Endodermal cell (in vitro differentiated cells): ENCODE data around the gene C3orf33. TPM values are rescaled to one million over a fixed set of nuclear protein-coding genes. Genes with fewer than 3 reads are reported as not detected.
A peak's percentile ranks its signal among the peaks of the same experiment; 100 is the strongest.

Experiments
- DNase-seq: peaks from one replicate; pipeline ENCODE4 v3.0.0-alpha.2; 2017
- H3K27ac ChIP-seq: 2 replicates; pipeline ENCODE4 v1.5.1; 2013; ENCODE audit warnings: mild to moderate bottlenecking, low read depth, low read length, moderate library complexity
- H3K27me3 ChIP-seq: 2 replicates; pipeline ENCODE4 v1.6.1; 2013; ENCODE audit warnings: mild to moderate bottlenecking, low read length, moderate library complexity; ENCODE audit not compliant: insufficient read depth, control insufficient read depth, poor library complexity, severe bottlenecking
- H3K36me3 ChIP-seq: 2 replicates; pipeline ENCODE4 v1.7.0; 2013; ENCODE audit warnings: mild to moderate bottlenecking, low read length, moderate library complexity; ENCODE audit not compliant: control insufficient read depth, insufficient read depth
- H3K4me1 ChIP-seq: one replicate; pipeline ENCODE4 v1.7.0; 2013; ENCODE audit warnings: low read length; ENCODE audit not compliant: control insufficient read depth, insufficient read depth
- H3K4me3 ChIP-seq: 2 replicates; pipeline ENCODE4 v1.5.1; 2013; ENCODE audit warnings: mild to moderate bottlenecking, low read length, moderate library complexity
- H3K9ac ChIP-seq: 2 replicates; pipeline ENCODE4 v1.6.1; 2013; ENCODE audit warnings: mild to moderate bottlenecking, low read length, moderate library complexity; ENCODE audit not compliant: poor library complexity, severe bottlenecking; ENCODE audit errors: extremely low read depth
- H3K9me3 ChIP-seq: 2 replicates; pipeline ENCODE4 v1.6.1; 2013; ENCODE audit warnings: mild to moderate bottlenecking, low read length, moderate library complexity; ENCODE audit not compliant: control insufficient read depth
- H3K27ac Mint-ChIP-seq: 2 replicates; pipeline ENCODE4 v1.8.0; 2020; ENCODE audit warnings: mixed read lengths
- H3K27me3 Mint-ChIP-seq: 2 replicates; pipeline ENCODE4 v1.8.0; 2021; ENCODE audit warnings: mild to moderate bottlenecking, mixed read lengths; ENCODE audit not compliant: insufficient read depth
- H3K36me3 Mint-ChIP-seq: 2 replicates; pipeline ENCODE4 v1.8.0; 2020; ENCODE audit warnings: low read depth, mixed read lengths
- H3K4me1 Mint-ChIP-seq: 2 replicates; pipeline ENCODE4 v1.8.0; 2020; ENCODE audit warnings: mixed read lengths
- H3K4me3 Mint-ChIP-seq: 2 replicates; pipeline ENCODE4 v1.8.0; 2020; ENCODE audit warnings: mild to moderate bottlenecking, moderate library complexity, mixed read lengths
- H3K9me3 Mint-ChIP-seq: 2 replicates; pipeline ENCODE4 v1.8.0; 2020; ENCODE audit warnings: mild to moderate bottlenecking, mixed read lengths
- CTCF ChIP-seq: fragments of 200-600 bp; sonication (generic); conservative IDR thresholded peaks from 2 replicates; pipeline ENCODE4 v1.5.0; 2021; ENCODE audit warnings: antibody characterized with exemption, mild to moderate bottlenecking
- WGBS, 2 experiments: methylation state at CpG; one replicate each; pipeline versions ENCODE4 v1.1.5 to v1.1.7; 2013; ENCODE audit warnings: missing lambda C conversion rate in 2 of 2, mixed read lengths in 1 of 2; ENCODE audit not compliant: insufficient coverage in 1 of 2, insufficient read length in 1 of 2; 5-methylcytosine and 5-hydroxymethylcytosine counted together
- long read RNA-seq, 4 experiments: library from polyadenylated mRNA in 2 of 4; library from RNA in 1 of 4; library from capped mRNA in 1 of 4; stranded (forward) in 3 of 4; unstranded in 1 of 4; transcript quantifications; one replicate each; pipeline ENCODE4 v2.0.0, GENCODE V29; 2020 to 2021; ENCODE audit warnings: inconsistent platforms in 1 of 4
- polyA plus RNA-seq, 2 experiments: library from polyadenylated mRNA; stranded (reverse); fragments of 50-300 nt; gene quantifications; one replicate each; pipeline ENCODE4 v1.2.3, GENCODE V29; 2013
- total RNA-seq, 2 donors: library from RNA; stranded (reverse); fragmentation: NEBNext Ultra II Directional in 1 of 2; extraction: Animal tissue kit (Norgen Biotek cat#: 25700) in 1 of 2; gene quantifications; 2 replicates in 1 of 2; 3 replicates in 1 of 2; pipeline ENCODE4 v1.2.1, GENCODE V29; 2021

Gene C3orf33
- total RNA-seq = 1 to 10 TPM; 2.5 to 4.4 TPM
- polyA plus RNA-seq (2013, experiment 1 of 2) = 5.2 TPM
- polyA plus RNA-seq (2013, experiment 2 of 2) = 5.5 TPM
- long read RNA-seq, experiment 1, partial matches to known transcripts = 0 of 3 reads
- long read RNA-seq, experiment 1, other reads (novel, unspliced or antisense) = 2 of 3 reads
- long read RNA-seq, experiment 2, transcript C3orf33-201 (5 exons, 1,884 nt) = major isoform, 13 of 17 reads
- long read RNA-seq, experiment 2, partial matches to known transcripts = 1 of 17 reads
- long read RNA-seq, experiment 2, other reads (novel, unspliced or antisense) = 3 of 17 reads
- long read RNA-seq, experiment 3, transcript C3orf33-201 (5 exons, 1,884 nt) = major isoform, 10 of 15 reads
- long read RNA-seq, experiment 3, partial matches to known transcripts = 1 of 15 reads
- long read RNA-seq, experiment 3, other reads (novel, unspliced or antisense) = 2 of 15 reads
- long read RNA-seq, experiment 4, partial matches to known transcripts = 0 of 5 reads
- long read RNA-seq, experiment 4, other reads (novel, unspliced or antisense) = 2 of 5 reads

- peak; percentile 89 for DNase-seq
- peak within 1 kb of the TSS; percentile 53 for H3K27ac ChIP-seq
- peak within 1 kb of the TSS; percentile 70 for H3K9ac ChIP-seq
- H3K9me3 ChIP-seq = no peaks in the 10 kb centered on the region
- H3K27me3 ChIP-seq = peaks cover 35% of the 10 kb centered on the region
- WGBS, 2 experiments = 3 to 6% methylated on average over 13 to 61 of the region's 61 CpGs
- Mint-ChIP-seq H3K27me3 (peaks cover 23% of the 10 kb centered on the region), H3K36me3 (peaks cover 8% of the 10 kb centered on the region), H3K27ac (peak within 1 kb of the TSS; percentile 87), H3K4me1 (peaks cover 6% of the 10 kb centered on the region), H3K9me3 (no peaks in the 10 kb centered on the region), H3K4me3 (peak within 1 kb of the TSS; percentile 84)
- TF ChIP-seq CTCF = peak; percentile 97
- no peaks in the 10 kb centered on the region for H3K36me3 ChIP-seq
- H3K4me3 ChIP-seq = peak within 1 kb of the TSS; percentile 80
- no peaks in the 10 kb centered on the region for H3K4me1 ChIP-seq
Observed at GRCh38 chr3:155805802-155806618, at the start of gene C3orf33. TSS of gene C3orf33 (minus strand) at chr3:155806278. CDS start at chr3:155806252, 26 bp downstream.

GRCh38 chr3:155854141-155854940 lies 48.3 kb upstream of the C3orf33 start, which contains the start of gene SLC33A1:
TSS of gene SLC33A1 (minus strand) at chr3:155854427. CDS start at chr3:155853997, 430 bp downstream.
- Mint-ChIP-seq H3K36me3 (peaks cover 6% of the 10 kb centered on the region), H3K27ac (peak within 1 kb of the TSS; percentile 96), H3K4me1 (peaks cover 18% of the 10 kb centered on the region), H3K9me3 (peaks cover 6% of the 10 kb centered on the region), H3K27me3 (peaks cover 14% of the 10 kb centered on the region), H3K4me3 (peak within 1 kb of the TSS; percentile 97)
- no peaks in the 10 kb centered on the region for H3K9me3 ChIP-seq
- peaks cover 5% of the 10 kb centered on the region for H3K36me3 ChIP-seq
- H3K27ac ChIP-seq = peak within 1 kb of the TSS; percentile 30
- H3K27me3 ChIP-seq = no peaks in the 10 kb centered on the region
- H3K4me1 ChIP-seq = no peaks in the 10 kb centered on the region
- WGBS, 2 experiments = 3 to 11% methylated on average over 19 to 50 of the region's 50 CpGs
- peak within 1 kb of the TSS; percentile 87 for H3K4me3 ChIP-seq
- no peak for TF ChIP-seq CTCF
- peak within 1 kb of the TSS; percentile 45 for H3K9ac ChIP-seq
- DNase-seq = peak; percentile 100
